IMR-90 (cell line): Measurements from ENCODE around the gene OMG. TPM values are rescaled to one million over a fixed set of nuclear protein-coding genes. Genes with fewer than 3 reads are reported as not detected.

Experiments
- ATAC-seq: fragments of 200-7000 bp; cut with Tn5 transposase; 2 replicates; pipeline ENCODE4 v1.9.1; 2020; ENCODE audit warnings: low read depth, mild to moderate bottlenecking, moderate library complexity
- BruUV-seq: library from RNA; stranded (reverse); fragments of 400-500 nt; replicated peaks from 2 replicates; lab custom pipeline; 2021; lab: Mats Ljungman, UMichigan
- CTCF ChIA-PET: fragments of 300-600 bp; formaldehyde crosslinking; extraction: SDS; loops from one replicate; lab custom pipeline; 2021; ENCODE audit warnings: antibody characterized with exemption; lab: Yijun Ruan, JAX
- POLR2A ChIA-PET: fragments of 300-600 bp; sonication (Branson Sonifier 250); formaldehyde crosslinking; loops from one replicate; lab custom pipeline; 2022; ENCODE audit warnings: antibody characterized with exemption; ENCODE audit not compliant: unreplicated experiment; lab: Charles Lee
- DNase-seq: peaks from one replicate; pipeline ENCODE4 v3.0.0; 2013
- H2AFZ ChIP-seq: replicated peaks from 2 replicates; pipeline ENCODE3; 2013; ENCODE audit warnings: low read length, mild to moderate bottlenecking; ENCODE audit not compliant: poor library complexity
- H2AK5ac ChIP-seq: 2 replicates; pipeline ENCODE4 v1.6.1; 2013; ENCODE audit warnings: low read depth, low read length, inconsistent platforms
- H2AK9ac ChIP-seq: replicated peaks from 2 replicates; pipeline ENCODE3; 2013; ENCODE audit warnings: mild to moderate bottlenecking, low read depth, low read length, moderate library complexity; ENCODE audit not compliant: poor library complexity
- H2BK120ac ChIP-seq: 2 replicates; pipeline ENCODE4 v1.6.1; 2013; ENCODE audit warnings: low read depth, low read length, inconsistent platforms
- H2BK15ac ChIP-seq: 3 replicates; pipeline ENCODE4 v1.6.1; 2013; ENCODE audit warnings: low read depth, low read length, inconsistent platforms
- H2BK20ac ChIP-seq: 2 replicates; pipeline ENCODE4 v1.6.1; 2013; ENCODE audit warnings: low read depth, mild to moderate bottlenecking, inconsistent platforms, low read length, moderate library complexity
- H2BK5ac ChIP-seq: 2 replicates; pipeline ENCODE4 v1.6.1; 2013; ENCODE audit warnings: mild to moderate bottlenecking, low read depth, low read length, inconsistent platforms; ENCODE audit not compliant: poor library complexity, severe bottlenecking
- H3K14ac ChIP-seq: replicated peaks from 2 replicates; pipeline ENCODE4 v1.6.1; 2013; ENCODE audit warnings: low read depth, low read length, inconsistent platforms
- H3K18ac ChIP-seq: 2 replicates; pipeline ENCODE4 v1.6.1; 2013; ENCODE audit warnings: low read depth, low read length, control low read depth
- H3K23ac ChIP-seq: 2 replicates; pipeline ENCODE4 v1.6.1; 2013; ENCODE audit warnings: low read depth, low read length, inconsistent platforms
- H3K27ac ChIP-seq: 2 replicates; pipeline ENCODE4 v1.5.1; 2013; ENCODE audit warnings: mild to moderate bottlenecking, control low read depth, low read length; ENCODE audit not compliant: insufficient read depth
- H3K27me3 ChIP-seq: 2 replicates; pipeline ENCODE4 v1.6.1; 2013; ENCODE audit warnings: low read length; ENCODE audit not compliant: control insufficient read depth, insufficient read depth
- H3K36me3 ChIP-seq: 2 replicates; pipeline ENCODE4 v1.6.1; 2013; ENCODE audit warnings: low read length, mixed read lengths; ENCODE audit not compliant: control insufficient read depth, insufficient read depth
- H3K4ac ChIP-seq: 2 replicates; pipeline ENCODE4 v1.6.1; 2013; ENCODE audit warnings: low read depth, low read length, inconsistent platforms
- H3K4me1 ChIP-seq: 2 replicates; pipeline ENCODE4 v1.6.1; 2013; ENCODE audit warnings: low read length, mixed read lengths; ENCODE audit not compliant: control insufficient read depth, insufficient read depth
- H3K4me2 ChIP-seq: 2 replicates; pipeline ENCODE4 v1.6.1; 2013; ENCODE audit warnings: low read depth, mild to moderate bottlenecking, control low read depth, low read length, moderate library complexity
- H3K4me3 ChIP-seq: 2 replicates; pipeline ENCODE4 v1.5.1; 2013; ENCODE audit warnings: low read depth, mild to moderate bottlenecking, control low read depth, low read length, moderate library complexity; ENCODE audit not compliant: insufficient read depth
- H3K56ac ChIP-seq: 2 replicates; pipeline ENCODE4 v1.6.1; 2013; ENCODE audit warnings: low read length, inconsistent platforms; ENCODE audit not compliant: insufficient read depth; ENCODE audit errors: extremely low read depth
- H3K79me1 ChIP-seq, 2 experiments: 2 replicates each; pipeline ENCODE4 v1.6.1; 2013; ENCODE audit warnings: low read length in 2 of 2, inconsistent platforms in 1 of 2, low read depth in 1 of 2
- H3K9ac ChIP-seq: 2 replicates; pipeline ENCODE4 v1.6.1; 2013; ENCODE audit warnings: low read depth, low read length, control low read depth
- H3K9me1 ChIP-seq: 2 replicates; pipeline ENCODE4 v1.6.1; 2013; ENCODE audit warnings: low read length, inconsistent platforms; ENCODE audit not compliant: insufficient read depth
- H3K9me3 ChIP-seq: 2 replicates; pipeline ENCODE4 v1.6.1; 2013; ENCODE audit warnings: low read length; ENCODE audit not compliant: control insufficient read depth, insufficient read depth
- H4K20me1 ChIP-seq: 2 replicates; pipeline ENCODE4 v1.6.1; 2013; ENCODE audit warnings: low read length, inconsistent platforms; ENCODE audit not compliant: insufficient read depth
- H4K5ac ChIP-seq: 2 replicates; pipeline ENCODE4 v1.6.1; 2013; ENCODE audit warnings: mild to moderate bottlenecking, low read depth, low read length, control low read depth
- H4K8ac ChIP-seq, 2 experiments: 2 replicates each; pipeline ENCODE4 v1.6.1; 2013; ENCODE audit warnings: low read depth in 2 of 2, low read length in 2 of 2, control low read depth in 1 of 2, inconsistent platforms in 1 of 2
- H4K91ac ChIP-seq: 2 replicates; pipeline ENCODE4 v1.6.1; 2013; ENCODE audit warnings: low read depth, low read length, inconsistent platforms; ENCODE audit not compliant: insufficient read depth
- CHD1 ChIP-seq: IDR thresholded peaks from 2 replicates; pipeline ENCODE4 v1.6.1; 2012; ENCODE audit warnings: low read depth, low read length, improper control_type of control experiment
- FOS ChIP-seq: fragments of 150-350 bp; IDR thresholded peaks from 2 replicates; pipeline ENCODE4 v1.6.1; 2016; ENCODE audit warnings: low read depth, low read length
- MAZ ChIP-seq: IDR thresholded peaks from 2 replicates; pipeline ENCODE4 v1.6.1; 2012; ENCODE audit warnings: low read depth, mild to moderate bottlenecking, low read length, improper control_type of control experiment, moderate library complexity, borderline replicate concordance
- POLR2A ChIP-seq: IDR thresholded peaks from 2 replicates; pipeline ENCODE4 v1.6.1; 2012; ENCODE audit warnings: mild to moderate bottlenecking, low read depth, low read length
- SMC3 ChIP-seq: fragments of 150-350 bp; IDR thresholded peaks from 2 replicates; pipeline ENCODE4 v1.6.1; 2016; ENCODE audit warnings: low read depth, mild to moderate bottlenecking, antibody characterized with exemption, low read length, moderate library complexity
- WGBS, 2 experiments: methylation state at CpG; one replicate each; pipeline versions ENCODE4 v1.1.5 to v1.1.7; 2013; ENCODE audit warnings: missing lambda C conversion rate in 2 of 2; ENCODE audit not compliant: insufficient read length in 1 of 2; ENCODE audit errors: extremely low coverage in 2 of 2; 5-methylcytosine and 5-hydroxymethylcytosine counted together
- dilution Hi-C: fragments of 300-500 bp; cut with HindIII; formaldehyde crosslinking; loops from one replicate; pipeline ENCODE4 v1.14.3; 2018; ENCODE audit warnings: low sequenced_read_pairs; ENCODE audit not compliant: unreplicated experiment
- in situ Hi-C: fragments of 300-500 bp; cut with MboI; formaldehyde crosslinking; loops from 3 replicates; pipeline ENCODE4 v1.14.3; 2019; ENCODE audit warnings: low sequenced_read_pairs, inconsistent platforms, mixed read lengths
- intact Hi-C: fragments of 100-400 bp; cut with micrococcal nuclease; formaldehyde crosslinking; loops from 2 replicates; pipeline ENCODE4 v1.10.0; 2022
- polyA plus RNA-seq, 3 experiments: library from polyadenylated mRNA; depleted of rRNA; stranded (reverse); fragments of >200 nt; gene quantifications; 2 replicates each; pipeline ENCODE4 v1.2.3, GENCODE V29; 2012; ENCODE audit warnings: low replicate concordance in 1 of 3
- total RNA-seq: library from RNA; depleted of rRNA; stranded (reverse); fragments of >200 nt; gene quantifications from 2 replicates; pipeline ENCODE4 v1.2.3, GENCODE V29; 2012

The OMG gene
- total and polyA plus RNA-seq, 2 of the 4 experiments (the other 2 are of a cell fraction) = 0.18 TPM; not detected in 1

- Histone ChIP-seq H3K18ac (no peak overlapping the region), H3K4me3 (no peak overlapping the region), H2BK120ac (no peak overlapping the region), H3K36me3 (no peaks in the 10 kb centered on the region), H3K9me3 (no peaks in the 10 kb centered on the region), H3K27ac (no peak overlapping the region), H4K20me1 (no peaks in the 10 kb centered on the region), H2BK5ac (no peak overlapping the region), H4K91ac (no peak overlapping the region; the same call in 1 of the 2 replicates), H3K4me1 (peaks cover 3% of the 10 kb centered on the region), H3K4me2 (no peak overlapping the region), H3K23ac (no peak overlapping the region), H3K56ac (no peak overlapping the region), H3K27me3 (no peaks in the 10 kb centered on the region), H2AK9ac (no peak overlapping the region), H3K9ac (no peak overlapping the region), H2BK15ac (no peak overlapping the region), H2AFZ (no peak overlapping the region), H3K14ac (no peak overlapping the region), H4K5ac (no peak overlapping the region), H4K8ac (no peak overlapping the region), H2BK20ac (no peak overlapping the region), H3K4ac (no peak overlapping the region), H2AK5ac (no peak overlapping the region), H3K9me1 (no peaks in the 10 kb centered on the region), H3K79me1 (peaks cover 8 to 34% of the 10 kb centered on the region in 2 experiments; a peak in 3 of 4 replicates)
- TF ChIP-seq FOS (no peak), POLR2A (no peak), MAZ (no peak), SMC3 (no peak), CHD1 (no peak)
- in situ Hi-C loops (no loop called here), dilution Hi-C loops (no loop called here), intact Hi-C loops (no loop called here)
- CTCF ChIA-PET = no interaction called here
- no TSS peak for BruUV-seq
- ATAC-seq (no peak), DNase-seq (no peak)
- no CpG with 5 or more reads among the region's 2 CpGs for WGBS, 2 experiments
- POLR2A ChIA-PET = no interaction called here
Measured at GRCh38 chr17:31320241-31320640, 23.2 kb upstream of the OMG start.
